ENCODE results near the gene SPNS1.

- TF ChIP-seq CTCF (conservative IDR thresholded peaks at IDR 0.05), result no peak
- no peak for TF ChIP-seq EZH2 (IDR thresholded peaks at IDR 0.05; ENCODE audit: low read depth)
Measured at GRCh38 chr16:29022196-29022595, 47.6 kb downstream of the SPNS1 start.

Data from PC-9 (cell line).